ENCODE data around the gene DNAJC8.
A peak's percentile ranks its signal among the peaks of the same experiment; 100 is the strongest.

Gene DNAJC8

GRCh38 chr1:28170001-28170596, 62.7 kb downstream of the DNAJC8 start:
- no peak for TF ChIP-seq CTCF (IDR thresholded peaks at IDR 0.05; ENCODE audit: poor library complexity, severe bottlenecking)
- peaks cover 12% of the 10 kb centered on the region for H3K4me1 ChIP-seq (ENCODE audit: insufficient read depth, poor library complexity, severe bottlenecking)
- H3K9me3 ChIP-seq (ENCODE audit: severe bottlenecking) = no peaks in the 10 kb centered on the region

GRCh38 chr1:28163496-28164161, 69.2 kb downstream of the DNAJC8 start:
- no peak overlapping the region for H3K27ac ChIP-seq (ENCODE audit: poor library complexity, severe bottlenecking)
- H3K9me3 ChIP-seq (ENCODE audit: severe bottlenecking) = no peaks in the 10 kb centered on the region
- no peak for ATAC-seq (ENCODE audit: low read depth)
- H3K36me3 ChIP-seq (ENCODE audit: low read depth) = no peaks in the 10 kb centered on the region
- no peak overlapping the region for H3K4me3 ChIP-seq (ENCODE audit: severe bottlenecking)
- no peak for DNase-seq (ENCODE audit: low spot score)
- no peak for TF ChIP-seq CTCF (IDR thresholded peaks at IDR 0.05; ENCODE audit: poor library complexity, severe bottlenecking)
- peaks cover 8% of the 10 kb centered on the region for H3K4me1 ChIP-seq (ENCODE audit: insufficient read depth, poor library complexity, severe bottlenecking)
- no peaks in the 10 kb centered on the region for H3K27me3 ChIP-seq (ENCODE audit: insufficient read depth, poor library complexity, severe bottlenecking)

More at GRCh38 chr1:28170001-28170596, 62.7 kb downstream of the DNAJC8 start:
- Histone ChIP-seq H3K36me3 (ENCODE audit: low read depth) (peaks cover 8% of the 10 kb centered on the region; the same call in 1 of the 2 replicates), H3K4me3 (ENCODE audit: severe bottlenecking) (no peak overlapping the region), H3K27me3 (ENCODE audit: insufficient read depth, poor library complexity, severe bottlenecking) (no peaks in the 10 kb centered on the region), H3K27ac (ENCODE audit: poor library complexity, severe bottlenecking) (no peak overlapping the region)
- DNase-seq (ENCODE audit: low spot score) (no peak), ATAC-seq (ENCODE audit: low read depth) (no peak; the same call in 2 of the 3 replicates)

- no peak overlapping the region for H3K27ac ChIP-seq (ENCODE audit: poor library complexity, severe bottlenecking)
- H3K27me3 ChIP-seq (ENCODE audit: insufficient read depth, poor library complexity, severe bottlenecking) = no peaks in the 10 kb centered on the region
- no peak for DNase-seq (ENCODE audit: low spot score)
- ATAC-seq (ENCODE audit: low read depth) = no peak
- H3K9me3 ChIP-seq (ENCODE audit: severe bottlenecking) = no peaks in the 10 kb centered on the region
- peaks cover 8% of the 10 kb centered on the region for H3K4me1 ChIP-seq (ENCODE audit: insufficient read depth, poor library complexity, severe bottlenecking)
- no peak for TF ChIP-seq CTCF (IDR thresholded peaks at IDR 0.05; ENCODE audit: poor library complexity, severe bottlenecking)
- no peak overlapping the region for H3K4me3 ChIP-seq (ENCODE audit: severe bottlenecking)
- no peaks in the 10 kb centered on the region for H3K36me3 ChIP-seq (ENCODE audit: low read depth)
Measured at GRCh38 chr1:28162151-28162550, 70.7 kb downstream of the DNAJC8 start.

GRCh38 chr1:28161751-28162150, 71.1 kb downstream of the DNAJC8 start:
- no peak overlapping the region for H3K4me3 ChIP-seq (ENCODE audit: severe bottlenecking)

More at GRCh38 chr1:28161751-28162150, 71.1 kb downstream of the DNAJC8 start:
- Histone ChIP-seq H3K9me3 (ENCODE audit: severe bottlenecking) (no peaks in the 10 kb centered on the region), H3K36me3 (ENCODE audit: low read depth) (no peaks in the 10 kb centered on the region), H3K27me3 (ENCODE audit: insufficient read depth, poor library complexity, severe bottlenecking) (no peaks in the 10 kb centered on the region), H3K27ac (ENCODE audit: poor library complexity, severe bottlenecking) (peak overlapping the region; percentile 37), H3K4me1 (ENCODE audit: insufficient read depth, poor library complexity, severe bottlenecking) (peaks cover 8% of the 10 kb centered on the region)
- DNase-seq (ENCODE audit: low spot score) (no peak), ATAC-seq (ENCODE audit: low read depth) (no peak)
- TF ChIP-seq CTCF (IDR thresholded peaks at IDR 0.05; ENCODE audit: poor library complexity, severe bottlenecking) = no peak
